HG02763 (cell line): ENCODE data around the gene LSAMP.

Experiments
- ATAC-seq: cut with Tn5 transposase; IDR thresholded peaks from one replicate; pipeline ENCODE4 v1.9.1; 2021; ENCODE audit warnings: mild to moderate bottlenecking, moderate library complexity; ENCODE audit not compliant: unreplicated experiment

LSAMP gene

GRCh38 chr3:116032176-116032575, 413.1 kb downstream of the LSAMP start:
- no peak for ATAC-seq

- ATAC-seq: no peak
Measured at GRCh38 chr3:116030131-116030850, 415.0 kb downstream of the LSAMP start.

DNA sequence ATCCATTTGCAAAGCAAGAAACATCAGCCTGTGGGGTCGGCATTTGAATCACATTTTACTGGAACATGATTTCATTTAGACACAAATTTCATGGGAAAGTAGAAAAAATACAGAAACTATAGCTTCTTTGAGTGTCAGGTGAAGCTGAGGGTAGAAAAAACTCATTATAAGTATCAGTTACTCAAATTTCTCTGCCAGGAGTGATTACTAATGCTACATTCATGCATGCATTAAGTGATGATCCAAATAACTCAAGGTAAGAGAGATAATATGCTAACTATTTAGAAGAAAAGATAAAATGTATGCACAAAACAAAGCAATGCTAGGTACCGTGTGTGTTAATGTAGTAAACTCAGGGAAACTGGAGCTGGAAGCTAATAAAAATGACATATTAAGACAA, 416.0 kb downstream of the LSAMP start:
- ATAC-seq: no peak

GRCh38 chr3:116028157-116028556, 417.1 kb downstream of the LSAMP start:
- ATAC-seq: no peak

GRCh38 chr3:116020989-116021388, 424.3 kb downstream of the LSAMP start:
- ATAC-seq: no peak

DNA sequence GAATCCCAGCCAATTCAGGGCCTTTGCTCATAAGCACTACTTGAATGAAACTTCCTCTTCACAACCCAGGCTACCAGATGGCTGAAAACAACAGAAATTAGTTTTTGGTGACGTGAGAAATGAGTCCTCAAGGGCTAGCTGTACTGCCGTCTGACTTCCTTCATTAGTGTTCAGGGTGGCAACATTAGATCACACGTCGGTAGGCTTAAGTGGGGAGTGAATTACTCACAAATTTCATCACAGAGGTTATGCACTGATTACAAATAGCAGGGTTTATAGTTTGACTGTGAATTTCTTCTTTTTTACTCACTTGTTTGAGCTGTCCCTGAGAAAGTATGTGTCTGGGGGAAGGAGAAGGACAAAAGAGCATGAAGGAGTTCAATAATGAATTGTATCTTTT, 424.8 kb downstream of the LSAMP start:
- peak; percentile 81 for ATAC-seq

DNA sequence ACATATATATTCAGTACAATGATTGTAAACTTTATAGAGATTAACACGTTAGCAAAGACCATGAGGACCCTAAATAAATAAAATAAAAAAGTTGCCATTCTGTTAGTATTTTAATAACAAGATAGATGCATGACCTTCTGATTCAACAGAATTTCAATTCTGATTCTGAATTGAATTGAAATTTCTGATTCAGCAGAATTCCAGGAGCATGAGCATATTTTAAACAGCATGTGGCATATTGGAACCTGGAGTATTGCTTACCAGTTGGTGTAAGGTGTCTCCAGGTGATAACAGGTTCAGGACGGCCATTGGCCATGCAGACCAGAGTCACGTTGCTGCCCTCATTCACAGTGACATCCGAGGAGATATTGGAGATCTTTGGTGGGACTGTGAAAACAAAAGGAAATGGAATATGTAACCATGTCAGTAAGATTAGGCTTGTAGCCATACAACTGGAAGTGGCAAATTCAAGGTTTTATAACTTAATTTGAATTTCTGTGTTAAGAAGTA, 426.0 kb downstream of the LSAMP start:
- no peak for ATAC-seq

DNA sequence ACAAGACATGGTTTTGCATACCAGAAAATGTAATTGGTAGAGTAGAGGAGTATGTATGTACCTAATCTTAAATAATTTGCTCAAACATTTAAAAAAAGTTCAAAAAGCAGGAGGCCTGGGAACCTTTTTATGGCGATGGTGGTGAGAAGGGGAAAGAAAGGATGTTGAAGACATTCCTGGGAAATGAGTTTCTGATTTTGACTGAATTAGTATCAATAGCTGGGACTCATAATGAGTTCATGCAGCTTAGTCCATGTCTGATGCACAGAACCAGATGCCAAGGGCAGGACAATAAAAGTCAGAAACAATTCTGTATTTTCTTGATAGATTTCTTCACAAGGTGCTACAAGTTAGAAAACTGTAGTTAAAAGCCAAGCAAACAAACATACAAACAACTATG, 426.6 kb downstream of the LSAMP start:
- no peak for ATAC-seq

DNA sequence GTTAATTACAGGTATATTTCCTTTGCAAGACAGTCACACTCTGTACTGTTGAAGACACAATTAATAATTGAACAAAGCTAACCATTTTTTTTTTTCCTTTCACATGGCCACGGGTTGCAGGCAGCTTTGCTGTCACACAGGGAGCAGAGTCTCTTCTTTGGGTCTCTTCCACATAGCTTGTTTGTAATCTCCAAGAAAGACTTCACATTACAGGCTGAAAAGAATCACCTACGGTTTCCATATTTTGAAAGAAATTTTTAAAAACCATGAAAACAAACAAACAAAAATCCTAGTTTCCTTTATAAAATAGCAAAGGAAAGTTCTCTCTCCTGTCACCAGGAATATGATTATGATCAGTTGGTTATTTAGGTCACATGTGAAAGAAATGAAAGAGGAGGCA, 429.4 kb downstream of the LSAMP start:
- no peak for ATAC-seq

GRCh38 chr3:116007000-116007399, 438.3 kb downstream of the LSAMP start:
- ATAC-seq: no peak

- no peak for ATAC-seq
Measured at GRCh38 chr3:116005404-116005803, 439.9 kb downstream of the LSAMP start.

GRCh38 chr3:116002235-116002634, 443.1 kb downstream of the LSAMP start:
- ATAC-seq: no peak

- no peak for ATAC-seq
Measured at GRCh38 chr3:116001151-116001621, 444.1 kb downstream of the LSAMP start.

DNA sequence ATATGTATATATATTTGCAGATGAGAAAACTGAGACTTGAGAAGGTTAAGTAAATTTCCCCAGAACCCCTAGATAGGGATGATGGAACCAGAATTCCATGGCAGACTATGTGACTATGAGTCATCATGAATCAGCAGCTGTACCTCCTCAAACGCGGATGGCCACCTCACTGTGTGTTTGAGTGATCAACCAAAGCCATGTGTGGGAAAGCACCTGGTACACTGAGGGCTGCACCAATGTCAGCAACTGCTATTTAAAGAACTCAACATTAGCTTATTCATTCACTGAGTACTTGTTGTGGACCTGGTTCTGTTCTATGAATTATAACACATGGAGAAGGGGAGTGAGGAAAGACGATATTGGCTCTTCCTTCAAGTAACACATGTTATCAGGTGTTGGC, 445.0 kb downstream of the LSAMP start:
- ATAC-seq: peak; percentile 91

DNA sequence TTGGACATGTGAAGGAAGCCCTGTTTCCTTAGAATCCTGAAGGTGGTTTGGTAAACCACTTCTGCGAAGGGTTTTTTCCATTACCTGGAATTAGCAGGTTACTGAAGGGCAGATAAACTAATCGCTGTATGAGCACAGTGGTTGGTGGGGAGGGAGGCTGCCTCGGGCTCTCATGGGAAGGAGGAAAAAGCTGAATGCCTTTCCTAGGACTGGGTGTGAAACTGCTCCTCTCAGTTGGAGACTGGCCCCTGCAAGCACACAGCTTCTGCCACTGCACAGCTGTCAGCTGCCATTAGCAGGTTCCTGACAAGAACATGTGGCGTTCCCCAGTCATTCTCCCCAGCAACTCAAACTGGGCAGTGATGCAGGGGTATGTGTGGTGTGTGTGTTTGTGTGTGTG, 445.7 kb downstream of the LSAMP start:
- ATAC-seq: no peak

DNA sequence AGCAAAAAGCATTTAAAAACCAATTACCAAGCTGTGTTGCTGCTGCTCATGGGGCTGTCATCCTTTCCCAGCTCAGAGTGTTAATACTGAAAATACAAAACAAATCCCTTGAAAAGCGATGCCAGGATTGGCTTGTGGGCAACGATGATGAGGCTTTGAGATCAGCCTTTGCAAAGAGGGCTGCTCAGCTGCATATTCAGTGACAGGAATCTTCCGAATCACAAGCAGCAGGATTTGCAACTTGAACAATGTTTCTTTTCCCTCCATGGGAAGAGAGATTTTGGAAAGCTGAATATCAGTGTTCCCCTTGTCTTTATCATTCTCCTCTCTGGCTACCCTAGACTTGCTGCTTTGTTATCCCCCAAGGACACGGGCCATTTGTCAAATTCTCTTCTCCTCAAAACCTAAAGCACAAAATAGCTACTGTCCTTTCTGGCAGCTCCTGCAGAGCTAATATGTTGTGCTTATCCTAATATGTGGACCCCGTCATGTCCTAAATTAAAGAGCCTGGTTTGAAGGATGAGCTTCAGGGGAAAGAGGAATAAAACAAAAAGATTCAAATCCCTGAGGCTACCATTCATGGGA, 446.2 kb downstream of the LSAMP start:
- no peak for ATAC-seq

DNA sequence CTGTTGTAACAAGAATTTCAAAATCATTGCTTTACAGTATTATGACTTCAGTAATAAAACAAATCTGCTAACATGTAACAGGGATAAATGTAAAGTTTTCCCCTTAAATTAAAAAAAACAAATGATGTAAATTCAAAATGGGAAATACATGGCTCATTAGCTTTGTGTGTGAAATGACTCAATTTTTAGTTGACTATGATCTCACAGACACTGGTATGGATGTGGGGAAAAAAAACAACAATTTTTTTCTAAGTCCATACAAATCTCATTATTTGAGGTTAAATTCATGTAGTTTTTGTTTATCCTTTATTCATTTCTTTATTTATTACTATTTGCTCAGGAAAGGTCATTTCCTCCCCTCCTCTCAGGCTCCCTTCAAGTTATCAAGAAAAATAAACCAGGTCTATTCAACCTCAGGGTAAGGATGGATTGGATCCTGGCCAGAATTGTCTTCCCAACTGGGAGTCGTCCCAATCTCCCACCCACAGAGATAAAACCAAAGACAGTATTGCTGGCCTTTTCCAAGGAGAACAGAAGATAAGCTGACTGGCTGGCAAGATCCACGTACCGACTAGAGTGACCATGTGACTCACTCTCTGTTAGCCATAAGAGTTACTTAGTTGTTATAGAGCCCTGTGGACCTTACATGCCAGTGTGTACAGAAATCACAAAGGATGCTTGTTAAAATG, 448.7 kb downstream of the LSAMP start:
- no peak for ATAC-seq

DNA sequence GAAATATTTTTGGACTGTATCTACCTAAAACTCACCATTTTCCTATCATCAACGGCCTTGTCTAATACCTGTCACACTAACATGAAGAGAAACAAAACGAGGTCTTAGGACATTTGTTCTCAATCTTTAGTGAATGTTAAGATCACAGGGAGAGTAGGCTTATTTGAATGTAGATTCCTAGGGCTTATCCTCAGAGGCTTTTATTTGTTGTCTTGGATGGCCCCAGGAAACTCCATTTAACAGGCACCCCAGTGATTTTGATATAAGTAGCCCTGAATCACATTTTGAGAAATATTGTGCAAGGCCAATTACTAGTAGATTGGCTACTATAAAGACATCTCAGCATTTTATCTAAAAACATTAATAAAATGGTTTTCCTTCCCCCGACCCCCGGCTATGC, 454.6 kb downstream of the LSAMP start:
- no peak for ATAC-seq

DNA sequence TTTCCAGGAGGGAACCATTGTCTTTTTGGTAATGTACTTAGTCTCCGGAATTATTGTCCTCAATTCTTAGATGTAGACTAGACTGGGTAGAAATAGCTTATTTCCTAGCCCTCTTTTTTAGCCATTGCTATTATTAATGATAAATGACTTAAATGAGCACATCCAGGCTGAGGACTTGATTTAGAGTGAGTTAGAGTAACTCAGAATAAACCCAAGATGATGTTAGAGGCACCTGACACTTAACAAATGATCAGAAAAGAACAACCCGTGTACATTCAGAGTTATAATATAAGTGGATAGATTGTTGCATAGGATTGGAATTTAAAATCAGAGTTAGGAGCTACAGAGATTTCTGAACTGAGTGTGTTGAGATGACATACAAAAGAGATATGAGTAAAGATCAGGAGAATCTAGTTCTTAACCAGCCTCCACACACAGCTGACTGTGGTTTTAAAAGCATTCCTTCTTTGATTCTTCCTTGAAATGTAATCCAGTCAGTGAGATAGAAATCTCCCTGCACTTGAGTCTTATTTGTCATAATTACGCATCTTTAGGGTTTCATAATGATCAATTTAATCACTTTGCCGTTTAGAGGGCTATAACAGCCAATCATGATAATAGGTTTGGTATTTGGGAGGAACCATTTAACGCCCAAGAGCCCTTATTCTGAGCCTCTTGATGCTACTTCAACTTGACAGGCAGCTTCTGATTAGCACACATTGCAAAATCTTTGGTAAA, 455.4 kb downstream of the LSAMP start:
- ATAC-seq: no peak

DNA sequence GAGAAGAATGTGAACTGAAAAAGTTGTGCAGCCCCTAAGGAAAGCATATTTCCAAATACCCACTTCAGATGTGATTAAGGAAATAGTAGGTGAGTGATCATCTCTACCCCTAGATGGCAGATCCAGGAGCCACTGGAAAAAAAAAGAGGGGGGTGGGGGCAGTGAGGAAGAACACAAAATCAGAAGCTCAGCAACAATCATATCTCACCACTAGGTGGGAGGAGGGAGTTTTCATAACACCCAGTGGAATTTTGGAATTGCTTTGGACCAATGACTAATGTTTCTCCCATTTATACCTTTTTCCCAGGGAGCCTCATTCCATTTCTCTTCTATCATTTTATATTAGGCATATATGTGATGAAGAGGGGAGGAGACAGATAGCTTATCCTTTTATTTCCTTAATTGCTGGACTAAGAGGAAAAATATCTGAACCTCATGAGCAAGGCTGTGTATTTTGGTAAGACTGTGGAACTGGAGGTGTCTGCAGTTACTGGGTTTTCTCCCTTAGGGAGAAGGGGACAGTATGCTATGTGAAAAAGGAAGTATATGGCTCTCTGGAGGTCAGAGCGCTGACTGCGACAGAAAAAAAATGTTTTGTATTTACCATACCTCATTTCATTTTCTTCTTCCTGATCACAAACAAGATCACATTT, 458.6 kb downstream of the LSAMP start:
- ATAC-seq: no peak

- ATAC-seq: no peak
Measured at GRCh38 chr3:115982629-115983028, 462.7 kb downstream of the LSAMP start.
